K562 (cell line): ENCODE measurements around the gene ANKS1A. TPM values are rescaled to one million over a fixed set of nuclear protein-coding genes. Genes with fewer than 3 reads are reported as not detected.

Source experiments
- ATAC-seq: fragments of 200-7000 bp; cut with Tn5 transposase; 3 replicates; pipeline ENCODE4 v1.9.1; 2020; ENCODE audit warnings: moderate library complexity
- BruUV-seq: library from RNA; stranded (reverse); fragments of 400-500 nt; replicated peaks from 2 replicates; lab custom pipeline; 2021; lab: Mats Ljungman, UMichigan
- CTCF ChIA-PET: fragments of 300-600 bp; formaldehyde crosslinking; extraction: SDS; loops from one replicate; lab custom pipeline; 2021; ENCODE audit warnings: low intra/inter-chr PET ratio; lab: Yijun Ruan, JAX
- POLR2A ChIA-PET: fragments of 300-600, 350-650 bp; sonication (Branson Sonifier 250); formaldehyde crosslinking; extraction: SDS; loops from one replicate; lab custom pipeline; 2021; ENCODE audit warnings: antibody characterized with exemption, inconsistent platforms; lab: Yijun Ruan, JAX
- DNase-seq, 4 experiments: peaks; one replicate each; pipeline versions ENCODE4 v3.0.0 to v3.0.0-alpha.2; 2011 to 2018; ENCODE audit warnings: low spot score in 3 of 4, mixed read lengths in 3 of 4; ENCODE audit errors: extremely low read depth in 1 of 4
- FAIRE-seq: peaks from 2 replicates; lab custom pipeline; 2011; peaks lifted over from hg19 to GRCh38; lab: Jason Lieb, UNC
- H2AFZ ChIP-seq: 2 replicates; pipeline ENCODE4 v1.6.0; 2011; ENCODE audit warnings: low read depth, low read length, control low read depth, inconsistent platforms
- H3K27ac ChIP-seq: fragments of 200-600 bp; 3 replicates; pipeline ENCODE4 v1.8.0; 2011; ENCODE audit warnings: low read depth, mild to moderate bottlenecking, control low read depth, inconsistent platforms, low read length, moderate library complexity, mixed read lengths; ENCODE audit errors: extremely low read depth
- H3K27me3 ChIP-seq, 2 experiments: fragments of 300-600 bp in 1 of 2; 2 replicates in 1 of 2; 3 replicates in 1 of 2; pipeline versions ENCODE4 v1.6.0 to v1.8.0; 2011; ENCODE audit warnings: inconsistent platforms in 2 of 2, low read length in 2 of 2, mild to moderate bottlenecking in 1 of 2, mixed read lengths in 1 of 2, moderate library complexity in 1 of 2; ENCODE audit not compliant: control insufficient read depth in 2 of 2, insufficient read depth in 2 of 2
- H3K36me3 ChIP-seq: fragments of 300-600 bp; 3 replicates; pipeline ENCODE4 v1.8.0; 2011; ENCODE audit warnings: mild to moderate bottlenecking, low read length, inconsistent platforms; ENCODE audit not compliant: control insufficient read depth, insufficient read depth
- H3K4me1 ChIP-seq, 2 experiments: fragments of 200-600 bp in 1 of 2; replicated peaks in 1 of 2; 2 replicates in 1 of 2; 3 replicates in 1 of 2; pipeline versions ENCODE4 v1.5.1 to v1.8.0; 2011; ENCODE audit warnings: inconsistent platforms in 2 of 2, low read length in 2 of 2, mild to moderate bottlenecking in 1 of 2, mixed read lengths in 1 of 2, moderate library complexity in 1 of 2; ENCODE audit not compliant: control insufficient read depth in 2 of 2, insufficient read depth in 2 of 2
- H3K4me2 ChIP-seq: 2 replicates; pipeline ENCODE4 v1.6.1; 2011; ENCODE audit warnings: low read length, control low read depth, inconsistent platforms, mixed read lengths; ENCODE audit not compliant: insufficient read depth
- H3K4me3 ChIP-seq: fragments of 200-600 bp; sonication (generic), shearing (Covaris generic); 2 replicates; pipeline ENCODE4 v1.5.1; 2016; ENCODE audit warnings: control low read depth, inconsistent platforms
- H3K79me2 ChIP-seq: fragments of 200-600 bp; 3 replicates; pipeline ENCODE4 v1.8.0; 2011; ENCODE audit warnings: low read length, inconsistent platforms; ENCODE audit not compliant: control insufficient read depth, insufficient read depth
- H3K9ac ChIP-seq, 2 experiments: 2 replicates each; pipeline versions ENCODE4 v1.6.0 to v1.6.1; 2011; ENCODE audit warnings: low read depth in 2 of 2, low read length in 2 of 2, control low read depth in 1 of 2, inconsistent platforms in 1 of 2, mild to moderate bottlenecking in 1 of 2, mixed read lengths in 1 of 2; ENCODE audit not compliant: insufficient read depth in 1 of 2
- H3K9me1 ChIP-seq: one replicate; pipeline ENCODE4 v1.6.0; 2011; ENCODE audit warnings: inconsistent platforms, mild to moderate bottlenecking, low read length, moderate library complexity; ENCODE audit not compliant: control insufficient read depth, insufficient read depth
- H3K9me3 ChIP-seq: replicated peaks from 2 replicates; pipeline ENCODE4 v1.5.1; 2011; ENCODE audit warnings: low read depth, low read length, inconsistent platforms; ENCODE audit not compliant: control insufficient read depth, insufficient read depth
- H4K20me1 ChIP-seq: replicated peaks from 2 replicates; pipeline ENCODE4 v1.6.1; 2011; ENCODE audit warnings: low read length, inconsistent platforms, mixed read lengths; ENCODE audit not compliant: control insufficient read depth, insufficient read depth
- FOSL1 ChIP-seq: fragments of 200-800 bp; sonication (Bioruptor generic); conservative IDR thresholded peaks from 2 replicates; pipeline ENCODE4 v1.6.1; 2016; ENCODE audit warnings: missing genetic modification characterization, missing compliant biosample characterization
- GTF2B ChIP-seq: IDR thresholded peaks from 2 replicates; pipeline ENCODE4 v1.6.1; 2011; ENCODE audit not compliant: insufficient read length; ENCODE audit errors: extremely low read depth
- GTF2F1 ChIP-seq: IDR thresholded peaks from 2 replicates; pipeline ENCODE4 v1.6.1; 2011; ENCODE audit warnings: low read depth, low read length, improper control_type of control experiment
- MYC ChIP-seq, 2 experiments: fragments of 250-450 bp in 1 of 2; sonication (Bioruptor Pico) in 1 of 2; IDR thresholded peaks; 2 replicates each; pipeline versions ENCODE4 v1.5.1 to v1.6.1; 2012 to 2021; ENCODE audit warnings: low read depth in 2 of 2, borderline replicate concordance in 1 of 2, improper control_type of control experiment in 1 of 2, low read length in 1 of 2, mild to moderate bottlenecking in 1 of 2, moderate library complexity in 1 of 2
- STAG1 ChIP-seq: sonication (generic); formaldehyde crosslinking; IDR thresholded peaks from 2 replicates; pipeline ENCODE4 v1.5.0; 2020; ENCODE audit warnings: missing genetic modification reagents, borderline replicate concordance
- TBL1XR1 ChIP-seq, 2 experiments: IDR thresholded peaks; 2 replicates each; pipeline ENCODE4 v1.6.1; 2012; ENCODE audit warnings: improper control_type of control experiment in 2 of 2, low read length in 2 of 2, mild to moderate bottlenecking in 1 of 2
- TEAD4 ChIP-seq, 2 experiments: sonication (generic) in 1 of 2; formaldehyde crosslinking in 1 of 2; IDR thresholded peaks; 2 replicates each; pipeline versions ENCODE4 v1.6.1 to v1.8.0; 2012 to 2022; ENCODE audit warnings: borderline replicate concordance in 1 of 2, inconsistent platforms in 1 of 2, low read length in 1 of 2, mild to moderate bottlenecking in 1 of 2, missing genetic modification reagents in 1 of 2
- ZNF717 ChIP-seq: fragments of 250-450 bp; sonication (Bioruptor Pico); IDR thresholded peaks from 2 replicates; pipeline ENCODE4 v1.5.0; 2021
- WGBS: fragments of 100-300 bp; shearing (Covaris generic); methylation state at CpG from one replicate; pipeline ENCODE4 v1.1.6; 2016; ENCODE audit warnings: low coverage, mixed read lengths; ENCODE audit not compliant: insufficient coverage; ENCODE audit errors: missing lambda C conversion rate; 5-methylcytosine and 5-hydroxymethylcytosine counted together
- in situ Hi-C: fragments of 300-500 bp; cut with MboI; formaldehyde crosslinking; loops from 4 replicates; pipeline ENCODE4 v1.15.0; 2018; ENCODE audit warnings: inconsistent platforms, mixed read lengths
- intact Hi-C: fragments of 100-400 bp; cut with micrococcal nuclease; formaldehyde crosslinking; loops from 2 replicates; pipeline ENCODE4 v1.14.2; 2022
- polyA plus RNA-seq, 8 experiments: library from polyadenylated mRNA; depleted of rRNA in 4 of 8; stranded (reverse) in 5 of 8; unstranded in 3 of 8; fragments of >200 nt; fragmentation: Nextera tagmentation in 2 of 8; fragmentation: Illumina TruSeq in 1 of 8; extraction: Ambion mirVana in 2 of 8; extraction: Trizol in 1 of 8; gene quantifications; 2 replicates each; pipeline versions ENCODE4 v1.2.1 to v1.2.3, GENCODE V29; 2011 to 2014; ENCODE audit warnings: inconsistent platforms in 1 of 8, missing spikeins in 1 of 8
- total RNA-seq, 7 experiments: library from RNA; depleted of rRNA in 6 of 7; stranded (reverse); fragments of >200 nt in 6 of 7; fragmentation: Illumina TruSeq in 2 of 7; extraction: Trizol in 2 of 7; gene quantifications; 2 replicates each; pipeline versions ENCODE4 v1.2.1 to v1.2.3, GENCODE V29; 2011 to 2021; ENCODE audit warnings: low replicate concordance in 1 of 7

The ANKS1A gene
- total and polyA plus RNA-seq, 9 of the 15 experiments (the other 6 are each of a cell fraction or from before 2014, with no cell fraction given), result 1.1 to 13.8 (median 5.3) TPM

DNA sequence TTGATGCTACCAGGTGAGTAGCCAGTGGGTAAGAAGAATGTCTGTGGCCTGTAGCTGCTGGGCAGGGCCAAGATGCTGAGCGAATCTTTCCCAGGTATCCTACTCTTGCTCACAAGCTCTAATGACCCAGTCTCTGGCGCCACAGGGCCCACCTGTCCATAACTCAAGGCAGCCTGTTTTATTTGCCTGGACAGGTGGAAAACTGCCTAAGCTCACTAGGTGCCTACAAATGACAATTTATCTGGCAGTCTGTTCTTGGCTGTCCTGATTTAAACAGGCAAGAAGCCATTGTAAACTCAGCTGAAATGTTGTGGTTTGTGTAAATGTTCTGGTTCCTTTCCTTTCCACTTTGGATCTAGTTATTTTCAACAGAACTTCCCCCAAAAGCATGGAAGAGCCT, 138.8 kb downstream of the ANKS1A start:
- no peak for DNase-seq
- 60% methylated on average over 2 of the region's 2 CpGs for WGBS
- Histone ChIP-seq H3K9me3 (no peaks in the 10 kb centered on the region), H2AFZ (no peak overlapping the region), H3K27me3 (no peaks in the 10 kb centered on the region), H3K4me1 (peaks cover 7 to 11% of the 10 kb centered on the region in 2 experiments; a peak in 3 of 5 replicates), H3K4me2 (no peak overlapping the region), H3K27ac (no peak overlapping the region), H3K36me3 (no peaks in the 10 kb centered on the region), H3K9ac (no peak overlapping the region), H3K9me1 (no peaks in the 10 kb centered on the region), H3K4me3 (no peak overlapping the region), H4K20me1 (no peaks in the 10 kb centered on the region), H3K79me2 (no peaks in the 10 kb centered on the region)
- no TSS peak for BruUV-seq
- CTCF ChIA-PET, result no interaction called here
- FAIRE-seq, result no peak
- in situ Hi-C loops, result no loop called here
- no peak for ATAC-seq
- POLR2A ChIA-PET, result interaction anchor here (0.9 to 1.4 kb wide), 2 partner anchors 9 to 12 kb away, joined by 3 read pairs; no protein-coding TSS in a partner anchor
- TF ChIP-seq FOSL1 (tag), result no peak
- TF ChIP-seq GTF2F1, result no peak
- no peak for TF ChIP-seq TBL1XR1 (IDR thresholded peaks at IDR 0.05; ENCODE audit: low read length in 2 of 2)
- intact Hi-C loops, result no loop called here

DNA sequence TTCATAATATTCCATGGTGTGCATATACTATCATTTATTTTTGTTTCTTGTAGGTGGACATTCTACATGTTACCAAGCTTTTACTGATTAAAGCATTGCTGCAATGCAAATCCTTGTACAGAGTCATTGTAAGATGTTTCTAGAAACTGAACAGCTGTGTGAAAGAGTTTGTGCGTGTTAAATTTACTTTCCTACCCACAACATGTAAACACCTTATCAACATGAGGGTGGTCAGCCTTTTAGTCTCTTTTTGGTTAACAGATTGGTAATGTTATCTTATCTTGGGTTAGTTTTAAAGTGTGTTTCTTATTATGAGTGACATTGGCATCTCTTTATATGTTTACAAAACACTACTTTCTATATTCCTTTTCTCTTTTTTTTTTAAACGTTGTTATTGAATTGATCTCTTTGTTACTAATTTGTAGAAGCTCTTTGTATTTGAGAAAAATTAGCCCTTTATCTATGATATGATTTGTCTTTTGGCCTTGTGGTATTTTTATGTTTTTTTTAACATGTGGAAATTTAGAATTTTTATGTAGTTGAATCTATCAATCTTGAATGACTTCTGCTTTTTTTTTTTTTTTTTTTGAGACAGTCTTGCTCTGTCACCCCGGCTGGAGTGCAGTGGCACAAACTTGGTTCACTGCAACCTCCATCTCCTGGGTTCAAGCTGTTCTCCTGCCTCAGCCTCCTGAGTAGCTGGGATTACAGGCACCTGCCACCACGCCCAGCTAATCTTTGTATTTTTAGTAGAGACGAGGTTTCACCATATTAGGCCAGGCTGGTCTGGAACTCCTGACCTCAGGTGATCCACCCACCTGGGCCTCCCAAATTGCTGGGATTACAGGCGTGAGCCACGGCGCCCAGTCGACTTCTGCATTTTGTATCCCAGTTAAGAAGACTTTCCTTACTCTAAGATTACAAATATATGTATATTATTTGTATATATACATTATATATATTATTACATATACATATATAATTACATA, 140.0 kb downstream of the ANKS1A start:
- ChIA-PET CTCF (no interaction called here), POLR2A (interaction anchor here (1.4 kb wide), 1 partner anchor 10 kb away, joined by 3 read pairs; no protein-coding TSS in a partner anchor)
- no peaks in the 10 kb centered on the region for H3K36me3 ChIP-seq

More for the DNA sequence above, 140.0 kb downstream of the ANKS1A start:
- TF ChIP-seq GTF2B (no peak), ZNF717 (CRISPR knock-in tag) (no peak), MYC (IDR thresholded peaks at IDR 0.05; ENCODE audit: low read depth, low read length) (no peak), MYC (CRISPR knock-in tag; IDR thresholded peaks at IDR 0.05; ENCODE audit: borderline replicate concordance, low read depth) (no peak), TEAD4 (IDR thresholded peaks at IDR 0.05; ENCODE audit: low read length) (no peak), TEAD4 (CRISPR knock-in tag; IDR thresholded peaks at IDR 0.05; ENCODE audit: borderline replicate concordance) (no peak), STAG1 (CRISPR knock-in tag) (no peak)
- TF ChIP-seq, all 486 proteins: peak for 0
- no peaks in the 10 kb centered on the region for H3K9me1 ChIP-seq
- ATAC-seq, result no peak
- H3K4me1 ChIP-seq, result peaks cover 7 to 11% of the 10 kb centered on the region in 2 experiments; a peak in 3 of 5 replicates
- no peaks in the 10 kb centered on the region for H3K9me3 ChIP-seq
- no peak overlapping the region for H3K9ac ChIP-seq
- no peak overlapping the region for H3K27ac ChIP-seq
- no TSS peak for BruUV-seq
- no peaks in the 10 kb centered on the region for H4K20me1 ChIP-seq
- H3K27me3 ChIP-seq, result no peaks in the 10 kb centered on the region
- in situ Hi-C loops, result no loop called here
- H3K4me3 ChIP-seq, result no peak overlapping the region
- no peaks in the 10 kb centered on the region for H3K79me2 ChIP-seq
- FAIRE-seq, result no peak
- WGBS, result 61% methylated on average over 9 of the region's 9 CpGs
- no peak overlapping the region for H2AFZ ChIP-seq
- no peak overlapping the region for H3K4me2 ChIP-seq
- intact Hi-C loops, result no loop called here
- no peak for DNase-seq
